Dedifferentiated amniotic fluid mesenchymal stem cell (primary cell): ENCODE results near the gene ARID1A.
A peak's percentile ranks its signal among the peaks of the same experiment; 100 is the strongest.

Experiments used
- DNase-seq: peaks from one replicate; pipeline ENCODE4 v3.0.0-alpha.2; 2016; ENCODE audit errors: extremely low spot score

The ARID1A gene

GRCh38 chr1:26695356-26696118 lies at the start of gene ARID1A:
Gene ARID1A, plus strand, starts transcription at chr1:26696015. Its CDS starts 389 bp downstream, at chr1:26696404.
- DNase-seq = peak; percentile 92

- no peak for DNase-seq
These were observed 31.0 kb upstream of the ARID1A start for GRCh38 chr1:26664802-26665201.

GRCh38 chr1:26666855-26667254 lies 29.0 kb upstream of the ARID1A start:
- DNase-seq = no peak

- DNase-seq = peak; percentile 45
These were observed 27.6 kb upstream of the ARID1A start for GRCh38 chr1:26668106-26668786.

- peak; percentile 22 for DNase-seq
These were observed 18.3 kb upstream of the ARID1A start for GRCh38 chr1:26677306-26678115.

- DNase-seq = no peak
These were observed 10.9 kb upstream of the ARID1A start for GRCh38 chr1:26684763-26685508.

- DNase-seq = no peak
These were observed 9.0 kb upstream of the ARID1A start for GRCh38 chr1:26686795-26687194.

GRCh38 chr1:26689504-26689903 lies 6.3 kb upstream of the ARID1A start:
- no peak for DNase-seq

- DNase-seq = no peak
These were observed 5.7 kb upstream of the ARID1A start for GRCh38 chr1:26690157-26690556.

GRCh38 chr1:26690576-26691031 lies 5.2 kb upstream of the ARID1A start:
- no peak for DNase-seq

- peak; percentile 88 for DNase-seq
These were observed 3.5 kb upstream of the ARID1A start for GRCh38 chr1:26692211-26692792.

GRCh38 chr1:26692793-26693490 lies 2.9 kb upstream of the ARID1A start:
- peak; percentile 98 for DNase-seq

- no peak for DNase-seq
These were observed 1.9 kb upstream of the ARID1A start for GRCh38 chr1:26693599-26694572.

GRCh38 chr1:26694638-26695355 lies 1.0 kb upstream of the ARID1A start:
- no peak for DNase-seq

- no peak for DNase-seq
These were observed 371 bp downstream of the ARID1A start for GRCh38 chr1:26696119-26696653.

- DNase-seq = no peak
These were observed 1.0 kb downstream of the ARID1A start for GRCh38 chr1:26696654-26697430.

- DNase-seq = no peak
These were observed 1.7 kb downstream of the ARID1A start for GRCh38 chr1:26697431-26697977.
